Mucosa of descending colon (tissue), 3 donors: ENCODE measurements around the gene GMPR2. TPM values are rescaled to one million over a fixed set of nuclear protein-coding genes. Genes with fewer than 3 reads are reported as not detected.

Experiments
- ATAC-seq: fragments of 200-7000 bp; cut with Tn5 transposase; one replicate; pipeline ENCODE4 v1.9.1; 2020; ENCODE audit warnings: mild to moderate bottlenecking, moderate library complexity
- DNase-seq, 3 donors: peaks; one replicate each; pipeline ENCODE4 v3.0.0-alpha.2; 2020
- H3K36me3 ChIP-seq: fragments of 200-600 bp; one replicate; pipeline ENCODE4 v1.8.0; 2021; ENCODE audit warnings: low read depth, mild to moderate bottlenecking
- H3K4me1 ChIP-seq: fragments of 200-600 bp; one replicate; pipeline ENCODE4 v1.8.0; 2021; ENCODE audit warnings: low read depth, mild to moderate bottlenecking
- H3K4me3 ChIP-seq: fragments of 200-600 bp; one replicate; pipeline ENCODE4 v1.8.0; 2021; ENCODE audit warnings: mild to moderate bottlenecking
- H3K9me3 ChIP-seq: fragments of 200-600 bp; one replicate; pipeline ENCODE4 v1.8.0; 2021; ENCODE audit warnings: mild to moderate bottlenecking
- CTCF ChIP-seq: fragments of 200-600 bp; IDR thresholded peaks from one replicate; pipeline ENCODE4 v1.8.0; 2022; ENCODE audit warnings: antibody characterized with exemption, mild to moderate bottlenecking
- intact Hi-C, 2 donors: fragments of 100-400 bp; cut with DNase I in 1 of 2; cut with micrococcal nuclease in 1 of 2; formaldehyde crosslinking; loops; one replicate each; pipeline versions ENCODE4 v1.11.0 to v1.11.1; 2022; cut with DNase I, micrococcal nuclease
- total RNA-seq, 3 donors: library from RNA; stranded (reverse); fragmentation: NEBNext Ultra II Directional in 2 of 3; extraction: Animal tissue kit (Norgen Biotek cat#: 25700) in 2 of 3; gene quantifications; one replicate each; pipeline versions ENCODE4 v1.2.1 to v1.2.4, GENCODE V29; 2021 to 2023
- donor health status: DM: no; HTN: no; CAD: no; lungs with moderate emphysema.
- donor health status: DM: no; HTN: no; CAD: no.
- donor health status: DM: no; HTN: yes; CAD: no.

GMPR2 gene
- total RNA-seq, 3 donors from 2014 or later: 59.7 to 83.5 (median 61.6) TPM

GRCh38 chr14:24246765-24247212, 14.1 kb downstream of the GMPR2 start:
- peak in 1 of 3 donors; percentile 7 for DNase-seq

DNA sequence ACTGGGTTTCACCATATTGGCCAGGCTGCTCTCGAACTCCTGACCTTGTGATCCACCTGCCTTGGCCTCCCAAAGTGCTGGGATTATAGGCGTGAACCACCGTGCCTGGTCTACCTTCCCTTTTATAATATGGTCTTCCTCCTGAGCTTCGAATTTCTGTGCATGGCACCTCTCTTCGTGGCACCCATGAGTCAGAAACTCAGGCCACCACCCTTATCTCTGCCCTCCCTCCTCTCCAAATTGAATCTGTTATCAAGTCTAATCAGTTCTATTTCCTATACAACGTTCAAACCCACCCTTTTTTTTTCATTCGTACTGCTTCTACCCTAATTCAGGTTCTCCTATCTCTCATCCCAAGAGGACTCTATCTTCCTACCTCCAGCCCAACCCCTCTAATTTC, 14.7 kb downstream of the GMPR2 start:
- no peak overlapping the region for H3K4me3 ChIP-seq
- intact Hi-C loops: no loop called here
- no peak for TF ChIP-seq CTCF

More at GRCh38 chr14:24246765-24247212, 14.1 kb downstream of the GMPR2 start:
- ATAC-seq: no peak
- H3K36me3 ChIP-seq: no peaks in the 10 kb centered on the region
- intact Hi-C loops: no loop called here
- peaks cover 6% of the 10 kb centered on the region for H3K4me1 ChIP-seq
- H3K9me3 ChIP-seq: no peaks in the 10 kb centered on the region
- H3K4me3 ChIP-seq: no peak overlapping the region
- no peak for TF ChIP-seq CTCF

DNA sequence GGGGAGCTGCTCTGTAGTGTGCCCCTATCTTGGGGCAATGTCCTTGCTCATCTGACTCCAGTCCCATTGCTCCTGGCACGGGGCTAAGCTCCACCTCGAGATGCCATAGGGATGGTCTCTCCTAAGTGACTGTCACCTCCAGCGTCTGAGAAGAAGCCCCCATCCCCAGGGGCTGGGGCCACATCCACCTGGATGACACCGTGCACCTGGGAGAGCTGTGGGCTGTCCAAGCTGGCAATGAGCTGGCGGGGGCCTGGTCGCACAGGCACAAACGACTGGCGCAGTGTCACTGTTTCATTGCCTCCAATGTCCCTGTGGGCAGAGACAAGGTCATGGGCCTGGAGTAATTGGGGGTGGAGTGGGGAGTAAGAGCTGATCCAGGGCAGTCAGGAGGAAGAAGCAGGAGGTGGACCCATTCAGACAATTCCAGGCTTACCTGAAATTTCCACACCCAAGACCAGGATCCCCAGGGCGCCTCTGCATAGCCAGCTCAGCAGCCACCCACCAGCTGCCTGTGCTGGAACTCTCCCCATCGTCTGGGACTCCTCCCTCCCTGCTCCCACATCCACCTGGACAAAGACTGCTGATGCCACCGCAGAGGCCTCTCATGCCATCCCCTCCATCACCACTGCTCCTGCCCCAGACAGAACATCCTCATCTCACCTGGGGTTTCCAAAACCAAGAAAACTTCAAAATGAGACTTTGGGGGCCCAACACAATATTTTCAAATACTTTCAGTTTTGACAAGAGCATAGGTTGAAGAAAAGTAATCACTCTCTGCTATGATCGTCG, 16.7 kb downstream of the GMPR2 start:
- H3K4me1 ChIP-seq: no peaks in the 10 kb centered on the region
- intact Hi-C loops: no loop called here
- no peak overlapping the region for H3K4me3 ChIP-seq
- ATAC-seq: no peak
- H3K9me3 ChIP-seq: no peaks in the 10 kb centered on the region
- DNase-seq: peak in 2 of 3 donors; percentile 14 to 41
- TF ChIP-seq CTCF: no peak
- no peaks in the 10 kb centered on the region for H3K36me3 ChIP-seq

More for the DNA sequence above, 14.7 kb downstream of the GMPR2 start:
- peak in 1 of 3 donors; percentile 12 for DNase-seq
- no peaks in the 10 kb centered on the region for H3K9me3 ChIP-seq
- peaks cover 6% of the 10 kb centered on the region for H3K4me1 ChIP-seq
- no peak for ATAC-seq
- no peaks in the 10 kb centered on the region for H3K36me3 ChIP-seq

GRCh38 chr14:24250354-24250753, 17.6 kb downstream of the GMPR2 start:
- Histone ChIP-seq H3K9me3 (no peaks in the 10 kb centered on the region), H3K4me3 (no peak overlapping the region), H3K4me1 (no peaks in the 10 kb centered on the region), H3K36me3 (no peaks in the 10 kb centered on the region)
- ATAC-seq: no peak
- peak in 1 of 3 donors; percentile 10 for DNase-seq
- intact Hi-C loops: no loop called here
- TF ChIP-seq CTCF: no peak

DNA sequence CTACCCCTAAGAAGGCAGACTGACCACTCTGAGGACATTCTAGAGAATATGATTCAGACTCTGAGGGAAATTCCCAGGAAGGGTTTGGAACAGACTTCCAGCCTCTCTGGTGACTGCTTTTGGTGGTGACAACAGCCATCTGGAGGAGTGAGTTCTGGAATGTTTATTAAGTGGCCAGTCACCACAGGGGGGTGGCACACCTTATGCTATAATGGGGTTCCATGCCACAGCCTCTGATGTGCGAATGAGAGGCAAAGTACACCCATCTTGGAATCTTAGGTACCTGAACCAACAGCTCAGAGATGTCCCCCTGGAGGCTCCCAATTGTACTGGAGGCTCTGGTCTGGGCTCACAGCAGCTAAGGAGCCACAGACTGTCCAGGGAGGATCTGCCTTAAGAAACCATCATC, 19.2 kb downstream of the GMPR2 start:
- ATAC-seq (no peak), DNase-seq (no peak)
- no peak for TF ChIP-seq CTCF
- H3K36me3 ChIP-seq: no peaks in the 10 kb centered on the region
- no peak overlapping the region for H3K4me3 ChIP-seq
- H3K4me1 ChIP-seq: no peaks in the 10 kb centered on the region
- intact Hi-C loops: no loop called here
- H3K9me3 ChIP-seq: no peaks in the 10 kb centered on the region
